Esophagus mucosa (tissue), 1 donor: ENCODE data around the gene CENPO. TPM values are rescaled to one million over a fixed set of nuclear protein-coding genes. Genes with fewer than 3 reads are reported as not detected.

Experiments
- ATAC-seq: fragments of 200-7000 bp; cut with Tn5 transposase; one replicate; pipeline ENCODE4 v1.9.1; 2020
- total RNA-seq: library from RNA; stranded (reverse); gene quantifications from one replicate; pipeline ENCODE4 v1.2.4, GENCODE V29; 2023
- donor health status: DM: yes; HTN: yes; CAD: no.

The CENPO gene
- total RNA-seq, 1 donor from 2014 or later = 8.7 TPM

DNA sequence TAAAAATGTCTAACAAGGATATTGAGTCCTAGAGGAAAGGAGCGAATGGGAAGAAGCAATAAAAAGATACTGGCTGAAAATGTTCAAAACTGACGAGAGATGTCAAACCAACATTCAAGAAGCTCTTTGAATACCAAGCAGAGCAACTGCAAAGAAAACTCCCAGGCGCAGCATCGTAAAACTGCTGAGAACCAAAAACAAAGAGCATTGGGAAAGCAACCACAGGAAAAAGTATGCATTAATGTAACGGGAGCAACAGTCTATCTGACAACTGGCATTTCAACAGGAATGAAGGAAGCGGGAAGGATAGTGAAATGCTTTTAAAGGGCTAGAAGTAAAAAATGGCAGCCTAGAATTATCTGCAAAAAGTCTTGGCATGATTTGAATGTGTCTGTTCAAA is 73.7 kb downstream of the CENPO start:
- ATAC-seq = no peak

DNA sequence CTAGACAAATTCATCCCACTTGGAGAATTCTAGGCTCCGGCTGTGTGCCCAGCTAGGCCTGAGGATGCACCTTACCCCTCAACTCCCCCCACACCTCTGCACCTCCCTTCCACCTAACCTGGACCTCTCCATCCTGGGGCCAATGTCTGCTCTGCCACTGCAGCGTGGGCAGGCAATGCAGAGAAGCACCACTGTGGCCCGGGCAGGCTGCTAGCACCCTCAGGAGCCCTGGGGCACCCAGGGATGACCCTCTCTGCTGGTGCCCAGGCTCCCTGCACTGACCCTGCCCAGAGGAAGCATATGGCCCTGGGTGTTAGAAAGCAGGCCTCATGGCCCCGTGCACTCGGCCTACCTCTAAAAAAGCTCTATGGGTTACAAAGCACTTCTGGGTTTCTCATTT is 77.2 kb downstream of the CENPO start:
- ATAC-seq = no peak

DNA sequence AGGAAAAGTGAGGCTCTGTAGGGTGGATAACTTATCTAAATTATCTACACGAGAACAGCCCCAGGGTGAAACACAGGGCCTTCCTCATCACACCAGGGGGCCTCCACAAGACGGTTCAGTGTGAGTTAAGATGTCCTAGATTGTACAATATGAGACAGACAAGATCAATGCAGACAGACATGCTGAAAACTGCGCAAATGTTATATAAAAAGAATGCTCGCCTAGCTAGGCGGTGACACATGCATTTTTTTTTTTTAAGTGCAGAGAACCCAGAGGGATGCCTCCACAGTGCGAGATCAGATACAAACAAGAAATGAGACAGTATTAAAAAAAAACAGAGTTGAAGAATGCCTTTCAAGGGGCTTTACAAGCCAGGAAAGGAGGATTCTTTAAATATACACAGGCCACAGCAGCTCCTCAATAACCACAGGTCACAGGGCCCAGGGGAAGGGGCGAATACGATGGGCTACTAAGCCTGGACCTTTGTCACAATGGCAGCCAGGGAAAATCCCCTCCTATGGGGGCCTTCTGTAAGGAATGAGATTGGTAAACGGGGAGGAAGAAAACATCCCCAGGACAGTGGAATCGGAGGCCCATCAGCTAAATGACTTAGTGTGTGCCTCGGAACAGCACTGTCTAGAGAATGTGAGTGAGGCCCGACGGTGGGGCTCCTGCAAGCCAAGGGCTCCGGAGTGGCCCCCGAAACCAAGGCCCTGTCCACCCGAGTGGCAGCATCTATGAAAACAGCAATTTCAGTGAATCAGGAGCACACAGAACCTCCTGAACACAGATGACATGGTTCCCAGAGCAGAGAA is 77.9 kb downstream of the CENPO start:
- no peak for ATAC-seq

DNA sequence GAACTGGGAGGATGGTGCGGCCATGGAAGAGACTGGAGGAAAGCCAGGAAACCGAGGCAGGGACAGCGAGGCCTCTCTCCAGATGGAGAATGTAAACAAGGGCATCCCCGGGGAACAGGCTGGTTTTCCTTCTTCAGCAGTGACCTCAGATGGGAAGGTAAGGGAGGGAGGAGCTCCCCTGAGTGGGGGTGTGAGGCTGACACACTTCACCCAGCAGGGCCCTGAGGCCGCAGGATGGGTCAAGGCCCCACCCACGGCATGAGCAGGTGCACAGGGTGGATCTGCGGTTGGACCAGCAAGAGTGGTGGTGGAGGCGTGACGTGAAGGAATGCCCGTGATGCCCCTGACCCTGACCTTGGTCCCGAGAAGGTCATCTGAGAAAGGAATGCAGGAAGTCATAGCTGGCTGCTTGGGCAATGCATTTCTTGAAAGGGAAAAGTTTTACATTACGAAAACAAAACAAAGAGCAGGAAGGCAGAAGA is 78.7 kb downstream of the CENPO start:
- ATAC-seq = peak; percentile 40

Other genes with a start within 250 kb of the CENPO start
- 34.9 TPM for gene PTRHD1, start within 50 bp of the CENPO start, total RNA-seq
- gene ADCY3, start 126.8 kb downstream of the CENPO start, total RNA-seq = 20.1 TPM
- 2.2 TPM for gene DNAJC27, start 178.5 kb downstream of the CENPO start, total RNA-seq
- 0.48 TPM for gene EFR3B, start 248.7 kb downstream of the CENPO start, total RNA-seq